HG03571 (cell line): Measurements from ENCODE around the gene UROS.

ENCODE experiments used
- ATAC-seq: cut with Tn5 transposase; IDR thresholded peaks from one replicate; pipeline ENCODE4 v1.9.1; 2021; ENCODE audit not compliant: unreplicated experiment

Gene UROS

DNA sequence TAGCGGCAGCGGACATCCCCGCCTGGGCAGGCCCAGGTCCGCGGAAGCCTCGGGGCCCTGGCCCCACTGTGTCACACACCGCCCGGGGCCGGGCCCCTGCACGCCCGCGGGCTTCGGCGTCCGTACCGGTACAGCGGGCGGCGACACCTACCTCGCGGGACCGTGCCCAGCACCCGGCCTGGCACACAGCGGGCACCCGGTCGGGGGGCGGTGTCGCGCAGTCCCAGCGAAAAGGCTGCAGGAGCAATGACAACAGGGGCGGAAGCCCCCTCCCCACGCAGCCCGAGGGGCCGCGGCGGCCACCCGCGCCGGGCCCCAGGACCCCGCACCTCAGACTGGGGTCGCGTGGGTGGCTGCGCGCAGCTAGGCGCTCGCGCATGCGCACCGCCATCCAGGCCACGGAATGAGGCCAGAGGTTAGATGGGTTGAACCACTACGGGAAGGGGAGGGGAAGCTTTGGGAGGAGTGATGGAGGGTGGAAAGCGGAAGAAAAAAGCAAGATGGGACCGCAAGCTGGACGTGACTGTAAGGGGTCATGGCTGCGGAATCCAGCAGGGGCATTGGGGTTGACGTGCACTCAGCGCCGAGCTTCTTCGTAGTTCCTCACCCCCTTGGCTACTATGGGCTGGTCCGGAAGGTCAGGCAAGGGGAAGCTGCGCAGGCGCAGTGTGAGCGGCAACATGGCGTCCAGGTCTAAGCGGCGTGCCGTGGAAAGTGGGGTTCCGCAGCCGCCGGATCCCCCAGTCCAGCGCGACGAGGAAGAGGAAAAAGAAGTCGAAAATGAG, at the start of gene UROS, which contains the start of gene BCCIP:
Gene UROS (minus strand): TSS at position 381 of the 785 bp plus-strand sequence. CDS start 6,759 bp downstream, outside the sequence.
Gene BCCIP (plus strand): TSS at position 669 of the 785 bp plus-strand sequence. CDS start 12 bp downstream, at position 681.
- peak; percentile 78 for ATAC-seq

DNA sequence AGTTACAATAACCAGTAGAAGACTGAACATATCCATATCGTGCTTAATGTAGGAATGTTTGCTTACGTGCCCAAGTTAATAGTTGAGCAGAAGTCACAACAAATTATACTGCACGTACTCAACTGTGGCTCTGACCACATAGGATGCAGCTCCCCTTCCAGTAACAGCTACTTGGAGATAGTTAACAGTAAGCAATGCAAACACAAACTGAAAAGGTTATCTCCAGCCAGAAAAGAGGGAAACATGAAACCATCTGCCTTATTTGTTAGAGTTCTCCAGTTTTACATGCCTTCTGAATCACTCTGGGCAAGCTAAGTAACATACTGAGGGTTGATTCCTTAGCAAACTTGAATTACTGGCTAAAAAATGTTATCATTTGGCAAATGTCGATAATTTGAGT, 48.3 kb upstream of the UROS start:
- no peak for ATAC-seq

DNA sequence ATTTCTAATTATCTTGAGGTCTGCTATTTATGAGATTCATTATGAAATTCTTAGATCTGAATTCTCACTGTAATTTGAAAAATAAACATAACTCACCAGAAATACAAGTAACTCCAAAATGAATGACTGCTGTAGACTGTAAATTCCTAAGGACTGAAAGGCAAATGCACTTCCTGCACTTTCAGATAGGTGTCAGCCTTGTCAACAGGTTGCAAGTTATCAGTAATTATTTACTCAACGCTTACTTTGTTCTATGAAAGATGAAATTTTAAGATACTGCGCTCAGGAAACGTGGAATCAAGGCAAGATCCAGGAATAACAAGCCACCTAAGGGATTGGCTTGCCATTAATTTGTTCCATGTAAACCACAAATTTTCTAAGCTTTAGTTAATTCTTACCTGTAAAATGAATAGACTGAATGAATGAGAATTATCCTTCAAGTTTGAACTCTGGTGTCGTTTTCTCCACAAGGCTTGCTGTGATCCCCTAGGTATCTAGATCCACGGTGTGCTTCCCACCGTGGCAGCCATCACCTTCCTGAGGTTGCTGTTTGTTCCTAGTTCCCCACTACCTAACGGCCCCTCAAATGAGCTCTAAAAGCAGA, 45.4 kb upstream of the UROS start:
- ATAC-seq = no peak

DNA sequence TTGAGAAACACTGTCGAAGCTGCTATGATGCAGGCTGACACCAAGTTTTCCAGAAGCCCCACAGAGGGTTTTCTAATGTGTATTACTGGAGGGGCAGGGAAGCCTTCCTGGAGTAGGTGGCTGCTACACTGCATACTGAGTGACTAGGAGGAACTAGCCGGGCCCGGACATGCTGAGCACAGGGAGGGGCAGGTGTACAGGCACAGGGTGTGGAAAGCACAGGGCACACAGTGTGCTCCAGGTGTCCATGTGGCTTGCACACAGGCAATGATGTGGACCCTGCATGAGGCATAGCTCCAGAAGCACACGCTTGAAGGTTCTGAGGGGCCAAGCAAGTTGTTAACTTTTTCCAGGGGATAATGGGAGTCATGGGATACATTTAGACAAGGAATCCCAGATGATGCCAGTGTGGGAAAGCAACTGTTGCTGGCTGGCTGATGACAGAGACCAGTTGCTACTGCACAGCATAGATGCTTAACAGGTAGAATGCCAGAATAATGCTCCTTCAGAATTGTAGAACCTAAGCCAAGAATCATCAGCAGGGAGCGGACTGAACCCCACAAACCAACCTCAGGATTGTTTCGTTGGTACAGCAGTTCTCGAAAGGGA, 43.5 kb upstream of the UROS start:
- no peak for ATAC-seq

DNA sequence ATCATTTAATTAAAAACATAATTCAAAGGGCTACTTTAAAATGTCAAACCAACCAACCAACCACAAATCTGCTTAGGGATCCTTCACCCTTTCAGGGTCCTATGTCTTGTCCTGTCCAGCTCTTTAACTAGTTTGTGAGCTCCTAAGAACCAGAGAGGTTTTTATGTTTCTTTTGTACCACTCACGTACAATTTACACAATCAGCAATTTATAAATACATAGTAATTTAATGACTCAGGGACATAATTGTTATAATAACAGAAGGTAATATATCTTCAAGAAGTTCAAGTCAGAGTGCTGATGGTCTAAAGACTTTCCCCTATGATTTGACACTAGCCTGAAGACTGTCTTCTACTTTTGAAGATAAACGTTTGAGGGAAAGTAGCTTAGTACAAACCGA, 42.1 kb upstream of the UROS start:
- no peak for ATAC-seq

DNA sequence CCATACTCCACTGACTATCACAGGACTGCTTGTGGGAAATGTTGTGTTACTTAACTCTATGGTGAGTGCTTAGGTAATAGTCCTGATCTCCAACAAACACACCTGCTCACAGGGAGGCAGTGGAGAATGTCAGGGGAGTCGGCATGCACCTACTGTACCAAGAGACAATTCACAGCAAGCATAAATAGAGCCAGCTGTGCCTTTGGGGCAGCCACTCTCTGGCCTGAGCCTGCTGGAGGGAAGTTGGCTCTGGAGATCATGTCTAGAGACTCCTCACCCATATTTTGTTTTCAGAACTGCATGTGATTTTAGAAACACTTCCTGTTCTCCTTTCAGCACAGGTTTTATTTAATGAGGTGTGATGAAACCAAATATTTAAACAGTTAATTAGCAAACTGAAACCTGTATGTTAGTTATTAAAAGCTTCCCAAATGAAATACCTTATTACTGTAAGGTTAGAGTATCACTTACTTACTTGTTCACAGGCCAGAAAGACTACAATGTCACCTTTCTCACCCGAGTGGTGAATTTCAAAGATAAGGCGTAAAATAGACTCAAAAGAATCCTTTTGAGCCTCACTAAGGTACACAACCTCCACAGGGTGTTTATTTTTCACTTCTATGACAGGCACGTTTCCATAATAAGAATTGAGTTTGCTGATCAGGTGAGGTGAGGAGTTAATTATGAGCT, 36.2 kb upstream of the UROS start:
- no peak for ATAC-seq

DNA sequence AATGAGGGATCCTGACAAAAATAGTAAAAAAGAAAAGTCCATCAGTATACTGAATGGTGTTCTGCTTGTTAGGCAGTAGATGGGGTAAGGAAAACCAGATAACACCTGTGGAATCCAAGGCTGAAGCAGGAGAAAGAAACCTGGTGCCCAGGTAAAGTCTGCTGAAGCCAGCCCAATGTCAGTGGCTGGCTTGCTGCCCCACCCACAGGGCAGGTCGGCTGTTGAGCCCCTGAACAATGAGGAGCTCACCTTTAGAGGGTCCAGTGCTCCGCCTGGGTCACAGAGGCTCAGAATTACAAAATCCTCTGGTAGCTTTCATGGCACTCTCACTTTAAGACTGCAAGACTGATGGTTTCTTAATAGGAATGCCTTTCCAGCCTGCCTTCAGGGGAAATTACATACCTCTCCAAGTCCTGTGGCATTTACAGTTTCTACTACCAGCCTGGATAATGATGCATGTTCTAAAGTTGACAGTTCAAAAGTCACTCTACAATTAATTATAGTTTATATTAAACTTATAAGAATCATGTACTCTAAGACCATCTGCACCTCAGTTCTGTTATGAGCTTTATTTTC, 34.2 kb upstream of the UROS start:
- ATAC-seq = no peak

DNA sequence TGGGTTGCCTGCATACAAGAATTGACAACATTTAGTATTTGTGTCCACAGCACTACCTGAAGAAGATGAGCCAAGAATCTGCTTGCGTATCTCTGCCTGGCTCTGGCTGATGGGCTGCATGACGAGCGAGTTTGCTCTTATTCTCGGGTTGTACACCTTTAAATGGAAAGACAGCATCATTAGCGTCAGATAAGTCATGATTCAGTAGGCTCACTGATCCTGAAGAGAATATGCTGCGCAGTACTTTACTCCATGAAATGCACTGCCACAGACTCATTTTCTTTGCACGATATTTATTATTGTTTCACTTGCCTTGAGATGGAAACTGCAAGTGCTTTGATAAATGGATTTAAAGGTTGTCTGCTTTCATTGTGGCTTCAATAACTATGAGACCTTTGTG, 29.4 kb upstream of the UROS start:
- ATAC-seq = no peak

DNA sequence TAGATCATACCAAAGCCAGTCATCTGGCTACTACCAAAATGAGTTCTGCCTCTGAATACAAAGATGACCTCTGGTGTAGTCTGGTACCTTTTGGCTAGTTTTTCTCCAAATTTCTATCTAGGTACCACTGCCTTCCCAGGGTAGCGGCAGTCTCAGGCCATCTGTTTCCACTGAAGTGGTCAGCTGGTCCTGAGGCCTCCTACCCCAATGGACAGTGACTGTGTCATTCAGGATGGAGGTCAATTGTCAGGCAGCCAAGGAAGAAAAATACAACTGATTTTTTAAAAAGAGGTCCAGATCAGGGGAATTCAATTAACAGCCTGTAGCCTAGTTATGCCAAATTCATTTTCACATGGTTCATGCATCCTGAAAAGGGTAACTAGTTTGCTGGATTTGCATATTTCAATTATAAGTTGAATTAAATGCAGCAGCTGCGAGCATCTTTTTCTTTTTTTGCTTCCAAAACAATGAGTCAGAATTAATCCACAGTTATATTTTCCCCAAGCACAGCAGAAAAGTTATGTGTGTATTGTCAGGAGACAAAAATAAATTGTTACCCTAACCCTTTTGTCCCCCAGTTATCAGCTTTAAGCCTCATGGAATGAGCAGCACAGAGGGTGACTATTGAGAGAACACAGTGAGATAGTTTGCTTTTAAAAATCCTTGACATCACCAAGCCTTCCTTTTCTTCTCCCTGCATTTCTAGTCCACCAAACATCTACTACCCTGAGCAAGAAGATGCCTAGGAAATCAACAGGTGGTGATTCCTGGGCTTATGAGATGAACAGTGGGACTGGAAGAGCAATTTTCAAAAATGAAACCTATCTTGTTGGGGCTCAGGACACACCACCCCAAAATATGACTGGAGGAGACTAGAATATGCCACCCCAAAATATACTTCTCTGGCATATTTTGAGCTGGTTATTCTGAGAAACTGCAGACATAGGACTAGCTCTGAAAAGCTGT, 28.0 kb upstream of the UROS start:
- ATAC-seq = no peak

DNA sequence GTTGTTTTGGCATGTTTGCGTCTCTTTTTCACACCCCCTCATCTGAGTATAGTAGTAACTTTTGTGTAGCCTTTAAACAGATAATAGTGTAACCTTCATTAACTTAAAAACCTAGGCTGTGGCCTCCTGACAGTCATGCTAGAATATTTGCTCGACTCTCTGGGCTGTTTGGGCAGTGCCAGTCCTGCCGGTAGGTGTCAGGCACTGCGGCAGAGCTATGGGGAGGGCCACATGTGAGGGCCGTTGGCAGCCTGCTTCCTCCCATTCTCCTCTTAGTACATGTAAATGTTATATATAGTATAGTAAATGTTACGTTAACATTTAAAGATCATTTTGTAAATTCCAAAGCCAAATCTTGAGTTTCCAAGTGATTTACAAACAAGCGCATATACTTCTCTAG, 26.4 kb upstream of the UROS start:
- no peak for ATAC-seq

DNA sequence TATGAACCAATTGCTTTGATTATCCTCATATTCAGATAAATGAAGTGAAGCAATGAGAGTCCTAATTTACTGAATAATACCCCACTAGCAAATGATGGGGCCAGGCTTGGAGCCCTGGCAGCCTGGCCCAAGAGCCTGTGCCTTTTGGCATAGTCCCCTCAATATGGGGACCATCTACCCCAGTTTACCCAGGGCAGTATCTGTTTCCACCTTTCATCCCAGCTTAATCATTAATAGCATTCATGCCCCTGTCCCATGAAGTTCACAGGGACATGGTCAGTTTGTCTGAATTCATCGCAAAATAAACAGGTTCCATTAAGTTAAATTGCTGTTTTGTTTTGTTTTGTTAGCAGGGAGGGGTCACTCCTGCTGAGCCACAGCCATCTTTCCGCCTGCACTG, 25.8 kb upstream of the UROS start:
- ATAC-seq = no peak

DNA sequence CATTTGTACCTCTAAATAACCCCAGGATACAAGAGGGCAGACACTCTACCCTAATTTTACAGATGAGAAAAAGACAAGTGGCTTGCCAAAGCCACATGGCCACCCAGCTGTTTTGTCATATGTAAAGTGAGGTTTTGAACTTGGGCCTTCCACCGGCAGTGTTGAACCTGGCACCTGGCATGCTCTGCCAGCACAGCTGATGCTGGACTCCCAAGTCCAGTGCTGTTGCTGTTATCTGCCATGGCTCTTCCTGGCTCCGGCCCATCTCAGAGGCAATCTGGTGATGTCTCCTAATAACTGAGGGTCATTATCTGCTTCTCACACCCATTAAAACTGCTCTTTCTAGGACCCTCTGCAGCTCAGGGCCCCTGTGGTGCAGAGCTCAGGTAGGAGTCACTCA, 25.3 kb upstream of the UROS start:
- no peak for ATAC-seq

DNA sequence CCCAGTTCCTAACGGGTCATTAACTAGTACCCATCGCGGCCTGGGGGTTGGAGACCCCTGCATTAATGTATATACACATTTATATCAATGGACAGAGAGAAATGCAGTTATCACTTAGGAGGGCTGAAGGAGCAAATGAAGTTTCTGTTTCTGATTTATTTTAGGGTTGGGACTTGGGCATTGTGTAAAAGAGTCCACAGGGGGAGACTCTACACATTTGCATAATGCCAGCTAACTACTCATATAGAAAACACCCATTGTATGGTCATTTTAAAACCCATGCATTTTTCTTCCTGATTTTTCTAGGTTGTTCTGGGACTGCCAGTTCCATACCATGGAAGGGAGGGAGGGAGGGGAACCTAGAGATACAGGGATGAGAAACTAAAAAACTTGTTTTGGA, 23.8 kb upstream of the UROS start:
- ATAC-seq = no peak

DNA sequence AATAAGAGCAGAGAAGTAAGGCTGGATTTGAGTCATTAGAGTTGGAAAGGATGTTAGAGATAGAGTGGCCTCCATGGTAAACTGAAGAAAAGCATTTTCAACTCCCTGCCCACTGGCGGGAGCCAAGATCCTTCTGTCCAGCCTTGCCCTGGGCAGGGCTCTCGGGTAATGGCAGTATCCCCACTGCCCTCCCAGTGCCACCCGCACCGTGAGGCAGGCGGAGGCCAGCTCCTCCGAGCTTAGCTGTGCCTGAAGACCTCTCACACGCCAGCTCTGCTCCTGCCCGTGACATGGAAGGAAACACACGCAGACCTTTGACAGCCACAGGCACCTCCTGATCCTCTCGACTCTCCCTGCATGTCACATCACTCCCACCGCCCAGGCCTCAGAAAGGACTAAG, 22.6 kb upstream of the UROS start:
- ATAC-seq = no peak

DNA sequence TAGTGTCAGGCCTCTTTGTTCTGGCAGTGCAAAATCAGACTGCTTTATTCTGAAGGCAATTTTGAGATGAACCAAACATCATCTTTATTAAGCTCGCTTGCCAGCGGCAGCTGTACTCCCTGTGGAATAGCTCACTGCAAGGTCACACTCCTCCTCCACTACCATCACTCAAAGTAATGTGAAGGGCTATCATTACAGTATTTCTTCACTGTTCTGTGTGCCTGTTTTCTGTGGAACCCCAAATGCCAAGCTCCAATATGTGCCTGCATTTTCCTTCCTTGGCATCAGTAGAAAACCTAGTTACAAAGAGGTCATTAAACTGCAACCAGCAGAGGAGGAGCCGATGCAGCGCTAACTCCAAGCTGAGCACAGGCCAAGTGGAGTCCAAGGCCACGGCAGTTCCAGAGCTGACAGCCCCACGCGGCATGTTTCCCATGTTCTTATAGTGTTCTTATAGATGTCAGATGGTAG, 21.7 kb upstream of the UROS start:
- no peak for ATAC-seq

DNA sequence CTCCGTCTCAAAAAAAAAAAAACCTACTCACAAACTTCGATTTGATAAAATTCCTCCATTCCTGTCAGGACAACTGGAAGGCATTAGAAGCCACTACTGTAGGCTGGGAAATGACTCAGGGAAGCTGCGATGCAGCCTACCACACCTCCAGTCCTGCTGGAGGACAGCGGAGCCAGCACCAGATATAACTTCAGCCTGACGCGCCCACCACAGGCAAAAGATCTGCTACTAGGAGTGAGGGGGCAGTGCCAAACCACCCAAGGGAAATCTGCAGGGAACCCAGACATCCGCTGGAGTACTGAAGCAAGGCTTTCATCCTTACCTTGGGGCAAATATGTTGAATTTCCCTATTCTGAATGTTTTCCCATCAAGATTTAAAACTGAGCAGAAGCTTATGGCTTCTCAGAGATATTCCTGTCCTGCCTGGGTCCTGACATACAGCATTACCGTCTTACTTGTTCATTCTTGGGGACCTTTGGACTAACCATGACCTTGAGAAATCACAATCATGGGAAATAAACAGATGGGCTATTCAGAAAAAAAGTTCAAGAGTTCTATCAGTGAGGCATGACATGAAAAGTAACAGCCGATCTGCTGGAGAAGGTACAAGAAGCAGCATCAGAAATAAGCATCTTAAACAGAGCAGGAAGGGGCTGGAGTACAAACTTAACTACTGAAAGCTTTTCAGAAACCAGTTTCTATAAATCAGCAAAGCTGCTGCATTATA, 20.7 kb upstream of the UROS start:
- no peak for ATAC-seq

DNA sequence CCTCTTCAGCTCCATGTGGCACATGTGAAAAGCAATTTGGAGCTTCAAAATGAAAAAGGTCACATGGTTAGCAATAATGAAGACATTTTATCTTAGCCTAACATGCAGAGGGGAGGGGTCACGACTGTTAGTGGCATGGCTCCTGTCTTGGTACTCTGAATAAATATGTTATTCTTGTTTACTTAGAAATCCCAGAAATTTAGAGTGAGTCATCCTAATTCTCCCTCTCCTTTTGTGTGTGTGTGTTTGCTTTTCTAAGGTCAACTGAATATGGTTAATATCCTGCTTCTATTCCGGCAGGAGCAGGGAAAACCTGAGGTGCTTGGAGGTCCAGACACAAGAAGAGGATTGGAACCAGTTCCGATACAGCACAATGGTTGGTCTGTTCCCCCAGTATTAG, 17.9 kb upstream of the UROS start:
- no peak for ATAC-seq

DNA sequence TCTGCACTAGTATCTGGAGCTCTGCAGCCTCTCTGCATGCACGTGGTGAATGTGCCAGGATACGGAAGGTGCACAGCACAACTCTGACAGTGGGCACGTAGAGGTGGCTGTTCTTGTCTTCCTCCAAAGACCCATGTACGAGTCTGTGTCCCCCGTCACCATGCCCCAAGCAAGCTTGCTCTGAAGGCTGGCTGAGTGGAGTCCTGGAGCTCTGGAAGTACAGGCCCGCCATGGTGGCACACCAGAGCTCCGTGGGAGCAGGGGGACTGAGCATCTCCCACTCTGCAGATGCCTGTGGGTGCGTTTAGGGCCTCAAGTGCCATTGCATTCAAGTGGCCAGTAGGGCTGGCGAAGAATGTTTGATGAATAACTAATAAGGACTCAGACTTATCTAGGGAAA, 17.3 kb upstream of the UROS start:
- no peak for ATAC-seq

DNA sequence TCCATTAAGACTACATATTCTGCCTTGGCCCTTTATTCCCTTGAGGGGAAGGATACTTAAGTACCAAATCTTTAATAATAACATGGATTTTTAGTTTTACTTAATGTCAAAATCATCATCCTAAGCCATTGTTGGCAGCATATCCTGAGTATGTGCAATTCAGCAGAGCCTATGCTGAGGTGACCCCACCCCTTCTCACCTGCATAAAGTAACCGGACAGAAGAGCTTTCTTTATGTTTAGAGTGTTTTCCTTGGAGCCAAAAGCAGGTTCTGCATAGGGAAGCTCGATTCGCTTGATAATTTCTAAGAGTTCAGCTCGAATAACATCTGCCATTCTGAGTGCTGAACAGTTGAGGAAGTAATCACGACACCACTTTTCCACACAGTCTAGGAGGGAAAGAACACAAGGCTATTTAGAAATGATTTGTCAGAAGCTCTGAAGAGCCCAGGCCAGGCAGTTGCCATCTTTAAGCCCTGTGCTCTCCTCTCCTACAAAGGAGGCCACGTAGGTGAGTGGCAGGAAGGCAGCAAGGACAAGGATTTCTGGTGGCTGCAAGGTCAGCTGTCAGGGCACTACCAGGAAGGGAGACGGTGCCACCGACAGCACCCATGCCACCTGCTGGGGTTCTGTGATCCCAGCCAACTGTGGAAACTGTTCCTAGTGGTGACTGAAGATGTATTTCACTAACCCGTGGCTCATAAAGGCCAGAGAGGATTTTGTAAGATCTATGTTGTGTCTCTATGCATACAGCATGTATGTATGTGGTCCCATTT, 15.9 kb upstream of the UROS start:
- no peak for ATAC-seq
